HepG2 (cell line): ENCODE data around the gene TLK1.

ENCODE experiments used
- CTCF ChIP-seq: sonication (generic); formaldehyde crosslinking; IDR thresholded peaks from 2 replicates; pipeline ENCODE4 v1.5.0; 2020; ENCODE audit warnings: mild to moderate bottlenecking, missing genetic modification reagents, moderate library complexity
- FOXO1 ChIP-seq: sonication (generic); formaldehyde crosslinking; IDR thresholded peaks from 2 replicates; pipeline ENCODE4 v1.4.0; 2020; ENCODE audit warnings: missing genetic modification reagents
- GABPB1 ChIP-seq: IDR thresholded peaks from 2 replicates; pipeline ENCODE4 v1.6.1; 2016; ENCODE audit warnings: mild to moderate bottlenecking, missing genetic modification reagents, moderate library complexity, missing compliant biosample characterization
- JUNB ChIP-seq: sonication (generic); formaldehyde crosslinking; IDR thresholded peaks from 2 replicates; pipeline ENCODE4 v1.8.0; 2022; ENCODE audit warnings: missing genetic modification reagents, mild to moderate bottlenecking, borderline replicate concordance
- MEIS1 ChIP-seq: sonication (generic); formaldehyde crosslinking; IDR thresholded peaks from 2 replicates; pipeline ENCODE4 v1.9.0; 2021; ENCODE audit warnings: mild to moderate bottlenecking, missing genetic modification reagents, moderate library complexity, borderline replicate concordance
- NCOA1 ChIP-seq: sonication (generic); formaldehyde crosslinking; IDR thresholded peaks from 2 replicates; pipeline ENCODE4 v1.9.0; 2021; ENCODE audit warnings: missing genetic modification reagents
- NR1H2 ChIP-seq: sonication (generic); formaldehyde crosslinking; IDR thresholded peaks from 2 replicates; pipeline ENCODE4 v1.8.1; 2022; ENCODE audit warnings: low read depth, missing genetic modification reagents, borderline replicate concordance
- POLR2A ChIP-seq, 2 experiments: IDR thresholded peaks; 2 replicates each; pipeline ENCODE4 v1.6.1; 2011; ENCODE audit warnings: low read depth in 2 of 2, low read length in 2 of 2, mild to moderate bottlenecking in 1 of 2, moderate library complexity in 1 of 2; ENCODE audit not compliant: insufficient read depth in 1 of 2
- SMC3 ChIP-seq: IDR thresholded peaks from 2 replicates; pipeline ENCODE4 v1.6.1; 2011; ENCODE audit warnings: low read length, improper control_type of control experiment
- YY1 ChIP-seq: IDR thresholded peaks from 2 replicates; pipeline ENCODE4 v1.6.1; 2011; ENCODE audit warnings: low read length, low read depth, moderate library complexity, mild to moderate bottlenecking; ENCODE audit not compliant: insufficient read depth, insufficient replicate concordance
- ZNF18 ChIP-seq: sonication (generic); formaldehyde crosslinking; IDR thresholded peaks from 2 replicates; pipeline ENCODE4 v1.8.0; 2022; ENCODE audit warnings: mild to moderate bottlenecking, missing genetic modification reagents; ENCODE audit not compliant: insufficient replicate concordance
- ZNF3 ChIP-seq: IDR thresholded peaks from 2 replicates; pipeline ENCODE4 v1.7.0; 2017; ENCODE audit warnings: inconsistent platforms
- ZNF354B ChIP-seq: sonication (generic); formaldehyde crosslinking; IDR thresholded peaks from 2 replicates; pipeline ENCODE4 v1.8.0; 2022; ENCODE audit warnings: mild to moderate bottlenecking, missing genetic modification reagents
- ZNF883 ChIP-seq: sonication (generic); formaldehyde crosslinking; IDR thresholded peaks from 2 replicates; pipeline ENCODE4 v1.5.1; 2020; ENCODE audit warnings: mild to moderate bottlenecking, missing genetic modification reagents; ENCODE audit errors: not compliant biosample characterization

DNA sequence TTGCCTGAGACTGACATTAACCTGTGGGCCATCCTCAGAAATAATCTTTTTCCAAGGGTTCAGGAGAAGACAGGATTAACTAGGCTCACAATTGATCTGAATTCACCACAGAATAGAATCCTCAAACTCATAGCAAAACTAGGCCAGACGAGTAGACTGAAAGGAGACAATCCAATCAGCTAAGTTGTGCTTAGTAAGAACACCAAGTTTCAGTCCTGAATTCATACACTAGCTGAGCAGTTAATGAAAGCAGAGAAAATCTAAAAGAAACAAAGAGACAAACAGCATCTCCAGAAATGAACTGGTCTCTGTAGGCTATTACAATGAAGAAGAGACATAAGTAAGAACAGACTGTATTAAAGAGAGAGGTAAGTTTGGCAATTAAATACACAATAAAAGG lies 142.2 kb downstream of the TLK1 start:
- TF ChIP-seq NR1H2 (no peak), FOXO1 (CRISPR knock-in tag) (no peak), MEIS1 (CRISPR knock-in tag) (no peak), ZNF18 (CRISPR knock-in tag) (no peak), NCOA1 (no peak), ZNF3 (no peak), ZNF354B (CRISPR knock-in tag) (no peak), POLR2A (IDR thresholded peaks at IDR 0.05; ENCODE audit: insufficient read depth in 1 of 2, low read depth in 2 of 2, low read length in 2 of 2) (no peak), JUNB (no peak), SMC3 (no peak), YY1 (no peak), GABPB1 (CRISPR knock-in tag) (no peak), ZNF883 (CRISPR knock-in tag) (no peak), CTCF (CRISPR knock-in tag) (no peak)
